ENCODE measurements around the gene EPC1.

EPC1 gene

GRCh38 chr10:32340596-32341180 is 6.3 kb downstream of the EPC1 start:
- no peak overlapping the region for H2AFZ ChIP-seq (ENCODE audit: low read length)
- TF ChIP-seq EZH2 (optimal IDR thresholded peaks at IDR 0.05; ENCODE audit: low read depth, low read length) (no peak), CTCF (IDR thresholded peaks at IDR 0.05; ENCODE audit: low read length) (no peak), EZH2phosphoT487 (IDR thresholded peaks at IDR 0.05; ENCODE audit: low read length) (no peak)
- H3K9me2 ChIP-seq (replicated peaks; ENCODE audit: insufficient read depth, low read length): no peaks in the 10 kb centered on the region
- no peaks in the 10 kb centered on the region for H3K27me3 ChIP-seq (replicated peaks; ENCODE audit: insufficient read depth, low read length)
- H4K20me1 ChIP-seq (ENCODE audit: insufficient read depth, low read length): peaks cover 50% of the 10 kb centered on the region
- H3K79me2 ChIP-seq (ENCODE audit: low read length): peaks cover 99% of the 10 kb centered on the region
- H3K4me1 ChIP-seq (ENCODE audit: low read length): peaks cover 5% of the 10 kb centered on the region; the same call in 1 of the 2 replicates
- no peaks in the 10 kb centered on the region for H3F3A ChIP-seq (ENCODE audit: insufficient read depth, low read length)
- H3K4me3 ChIP-seq (ENCODE audit: low read length): no peak overlapping the region
- no peak for DNase-seq
- no peak overlapping the region for H3K27ac ChIP-seq (ENCODE audit: low read length)
- no peak overlapping the region for H3K4me2 ChIP-seq (ENCODE audit: low read depth, low read length)
- no peaks in the 10 kb centered on the region for H3K9me3 ChIP-seq (replicated peaks; ENCODE audit: insufficient read depth, low read length)
- H3K36me3 ChIP-seq (replicated peaks; ENCODE audit: insufficient read depth, low read length): peaks cover 5% of the 10 kb centered on the region; the same call in 1 of the 2 replicates
- no peak overlapping the region for H3K9ac ChIP-seq (ENCODE audit: low read length)

- Histone ChIP-seq H3K9ac (ENCODE audit: low read length) (no peak overlapping the region), H3K79me2 (ENCODE audit: low read length) (peaks cover 99% of the 10 kb centered on the region), H3K4me2 (ENCODE audit: low read depth, low read length) (no peak overlapping the region), H3K27ac (ENCODE audit: low read length) (no peak overlapping the region), H3K27me3 (replicated peaks; ENCODE audit: insufficient read depth, low read length) (no peaks in the 10 kb centered on the region), H3K9me3 (replicated peaks; ENCODE audit: insufficient read depth, low read length) (no peaks in the 10 kb centered on the region), H3K9me2 (replicated peaks; ENCODE audit: insufficient read depth, low read length) (no peaks in the 10 kb centered on the region), H3F3A (ENCODE audit: insufficient read depth, low read length) (no peaks in the 10 kb centered on the region), H3K4me3 (ENCODE audit: low read length) (no peak overlapping the region), H3K4me1 (ENCODE audit: low read length) (peaks cover 10% of the 10 kb centered on the region; the same call in 1 of the 2 replicates), H3K36me3 (replicated peaks; ENCODE audit: insufficient read depth, low read length) (no peaks in the 10 kb centered on the region), H4K20me1 (ENCODE audit: insufficient read depth, low read length) (peaks cover 59% of the 10 kb centered on the region), H2AFZ (ENCODE audit: low read length) (no peak overlapping the region)
- DNase-seq: no peak
- no peak for TF ChIP-seq CTCF (IDR thresholded peaks at IDR 0.05; ENCODE audit: low read length)
- TF ChIP-seq EZH2 (optimal IDR thresholded peaks at IDR 0.05; ENCODE audit: low read depth, low read length): no peak
Measured at GRCh38 chr10:32338262-32338661, 8.7 kb downstream of the EPC1 start.

- no peak overlapping the region for H3K9ac ChIP-seq (ENCODE audit: low read length)
- no peak overlapping the region for H3K27ac ChIP-seq (ENCODE audit: low read length)
- no peaks in the 10 kb centered on the region for H3K9me2 ChIP-seq (replicated peaks; ENCODE audit: insufficient read depth, low read length)
- no peak for TF ChIP-seq EZH2 (optimal IDR thresholded peaks at IDR 0.05; ENCODE audit: low read depth, low read length)
- TF ChIP-seq EZH2phosphoT487 (IDR thresholded peaks at IDR 0.05; ENCODE audit: low read length): no peak
- no peak for TF ChIP-seq CTCF (IDR thresholded peaks at IDR 0.05; ENCODE audit: low read length)
- H4K20me1 ChIP-seq (ENCODE audit: insufficient read depth, low read length): peaks cover 64% of the 10 kb centered on the region
- no peaks in the 10 kb centered on the region for H3F3A ChIP-seq (ENCODE audit: insufficient read depth, low read length)
- H3K4me3 ChIP-seq (ENCODE audit: low read length): no peak overlapping the region
- peaks cover 9% of the 10 kb centered on the region; the same call in 1 of the 2 replicates for H3K4me1 ChIP-seq (ENCODE audit: low read length)
- no peak overlapping the region for H3K4me2 ChIP-seq (ENCODE audit: low read depth, low read length)
- peaks cover 99% of the 10 kb centered on the region for H3K79me2 ChIP-seq (ENCODE audit: low read length)
- no peak for DNase-seq
- no peaks in the 10 kb centered on the region for H3K36me3 ChIP-seq (replicated peaks; ENCODE audit: insufficient read depth, low read length)
- no peaks in the 10 kb centered on the region for H3K9me3 ChIP-seq (replicated peaks; ENCODE audit: insufficient read depth, low read length)
- no peak overlapping the region for H2AFZ ChIP-seq (ENCODE audit: low read length)
- no peaks in the 10 kb centered on the region for H3K27me3 ChIP-seq (replicated peaks; ENCODE audit: insufficient read depth, low read length)
Measured at GRCh38 chr10:32337350-32337749, 9.6 kb downstream of the EPC1 start.
